ENCODE data around the gene GRK3.
"Not testable (repeated sequence)": the region's sequence is repeated elsewhere in the genome, so short reads cannot be mapped to it uniquely, and the experiment has no call there.

GRK3 gene

DNA sequence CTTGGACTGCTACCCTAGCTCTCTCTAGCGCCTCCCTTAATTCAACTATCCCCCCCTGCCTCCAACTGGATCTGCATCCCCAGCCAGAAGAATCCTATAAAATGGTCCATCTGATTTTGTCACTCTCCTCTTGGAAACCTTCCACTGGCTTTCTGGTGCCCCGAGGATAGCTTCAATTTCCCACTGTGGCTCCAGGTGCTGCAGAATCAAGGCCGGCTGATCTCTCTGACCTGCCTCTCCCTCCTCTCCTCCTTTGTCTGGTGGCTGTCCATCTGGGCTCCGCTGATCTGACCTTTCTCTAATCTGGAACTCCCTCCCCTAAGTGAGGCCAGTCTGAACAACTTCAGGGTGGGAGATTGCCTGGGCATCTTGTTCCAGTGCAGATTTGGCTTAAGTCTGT is 6.1 kb upstream of the GRK3 start:
- H3K9ac ChIP-seq = no peak overlapping the region
- H3K4me3 ChIP-seq = no peak overlapping the region
- H3K4me2 ChIP-seq = peak overlapping the region in 2 of 11 experiments; percentile 19 to 34; a peak in 3 of 22 replicates
- peaks cover 17 to 47% (median 34%) of the 10 kb centered on the region in 10 experiments for H3K4me1 ChIP-seq
- H3K27ac ChIP-seq = no peak overlapping the region
- no peaks in the 10 kb centered on the region for H3K36me3 ChIP-seq
- no peaks in the 10 kb centered on the region for H3K9me3 ChIP-seq (replicated peaks in 1 of 11)
- H3K27me3 ChIP-seq = no peaks in the 10 kb centered on the region
- no peaks in the 10 kb centered on the region for H4K20me1 ChIP-seq
- TF ChIP-seq Cebpa-rat (IDR thresholded peaks at IDR 0.05) = no peak

DNA sequence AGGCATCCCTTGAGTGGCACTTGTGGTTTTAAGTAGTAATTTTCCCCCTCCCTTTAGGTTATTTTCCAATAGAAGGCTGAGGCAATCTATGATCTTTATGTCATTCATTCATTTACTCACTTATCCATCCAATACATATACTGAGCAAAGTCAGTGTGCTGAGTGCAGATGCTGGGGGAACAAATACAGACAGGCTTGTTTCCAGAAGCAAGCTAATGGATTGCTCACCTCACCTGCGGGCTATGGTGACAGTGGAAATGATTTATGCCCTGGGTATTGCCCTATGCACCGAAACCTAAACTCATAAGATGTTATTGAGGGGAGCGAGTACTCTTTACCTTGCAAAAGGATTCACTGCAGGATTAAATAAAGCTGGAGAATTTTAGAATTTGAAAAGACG is 4.6 kb upstream of the GRK3 start:
- not testable (repeated sequence) for H3K27ac ChIP-seq; H3K4me3 ChIP-seq; H3K36me3 ChIP-seq; H3K27me3 ChIP-seq; H3K9me3 ChIP-seq (replicated peaks in 1 of 11); H3K9ac ChIP-seq; H4K20me1 ChIP-seq
- H3K4me2 ChIP-seq = 0 out of 22 replicates have a peak overlapping the region, but pooled peaks of 1 of the 11 experiments have one; percentile 19
- H3K4me1 ChIP-seq = peaks cover 21 to 57% (median 44%) of the 10 kb centered on the region in 10 experiments

DNA sequence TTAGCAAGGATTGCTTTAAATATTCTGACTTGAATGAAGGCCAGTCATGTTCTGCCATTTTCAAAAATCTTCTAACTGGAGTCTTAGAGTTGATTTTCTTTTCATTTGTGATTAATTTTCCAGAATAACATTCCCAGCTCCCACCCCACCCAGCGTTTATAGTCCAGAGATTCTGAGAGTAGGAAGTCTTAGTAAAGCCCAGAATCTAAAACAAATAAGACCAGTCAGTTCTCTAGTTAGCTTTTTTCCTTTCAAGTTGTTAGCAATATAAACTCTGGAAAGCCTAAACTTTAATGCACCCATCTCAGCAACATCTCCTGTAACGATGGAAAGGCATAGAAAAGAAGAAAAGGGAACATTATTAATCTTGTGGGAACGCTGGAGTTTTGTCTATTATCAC is 3.3 kb upstream of the GRK3 start:
- not testable (repeated sequence) for H3K9ac ChIP-seq; H3K27me3 ChIP-seq; H3K27ac ChIP-seq; H3K9me3 ChIP-seq (replicated peaks in 1 of 11); H3K4me3 ChIP-seq; H3K36me3 ChIP-seq; H4K20me1 ChIP-seq
- Histone ChIP-seq H3K4me2 (peak overlapping the region in 6 of 11 experiments; percentile 91 to 100 (median 96); a peak in 9 of 22 replicates), H3K4me1 (peaks cover 28 to 67% (median 53%) of the 10 kb centered on the region in 10 experiments)

DNA sequence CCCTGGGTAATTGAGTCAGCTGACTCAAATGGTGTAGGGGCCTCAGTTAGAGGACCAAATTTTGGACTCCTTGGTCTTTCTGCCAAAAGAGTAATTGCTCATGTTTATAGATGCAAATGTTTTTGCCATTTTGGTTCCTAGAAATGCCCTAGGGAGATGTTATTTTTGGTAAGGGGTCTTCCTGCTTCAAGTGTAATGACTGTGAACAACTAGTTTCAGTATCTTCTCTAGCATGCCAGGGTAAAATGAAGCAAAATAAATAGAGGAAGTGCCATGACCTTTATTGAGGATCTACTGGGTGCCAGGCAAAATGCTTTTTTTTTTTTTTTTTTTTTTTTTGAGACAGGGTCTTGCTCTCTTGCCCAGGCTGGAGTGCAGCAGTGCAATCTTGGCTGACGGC is 2.5 kb upstream of the GRK3 start:
- H3K9ac ChIP-seq; H4K20me1 ChIP-seq; H3K4me3 ChIP-seq; H3K9me3 ChIP-seq (replicated peaks in 1 of 11); H3K27me3 ChIP-seq; H3K36me3 ChIP-seq: not testable (repeated sequence)
- H3K4me2 ChIP-seq = peak overlapping the region; percentile 91 to 100 (median 98)
- peak overlapping the region in 8 of 11 experiments; percentile 4 to 96 (median 87); a peak in 9 of 22 replicates for H3K27ac ChIP-seq
- H3K4me1 ChIP-seq = peaks cover 32 to 73% (median 58%) of the 10 kb centered on the region in 10 experiments

DNA sequence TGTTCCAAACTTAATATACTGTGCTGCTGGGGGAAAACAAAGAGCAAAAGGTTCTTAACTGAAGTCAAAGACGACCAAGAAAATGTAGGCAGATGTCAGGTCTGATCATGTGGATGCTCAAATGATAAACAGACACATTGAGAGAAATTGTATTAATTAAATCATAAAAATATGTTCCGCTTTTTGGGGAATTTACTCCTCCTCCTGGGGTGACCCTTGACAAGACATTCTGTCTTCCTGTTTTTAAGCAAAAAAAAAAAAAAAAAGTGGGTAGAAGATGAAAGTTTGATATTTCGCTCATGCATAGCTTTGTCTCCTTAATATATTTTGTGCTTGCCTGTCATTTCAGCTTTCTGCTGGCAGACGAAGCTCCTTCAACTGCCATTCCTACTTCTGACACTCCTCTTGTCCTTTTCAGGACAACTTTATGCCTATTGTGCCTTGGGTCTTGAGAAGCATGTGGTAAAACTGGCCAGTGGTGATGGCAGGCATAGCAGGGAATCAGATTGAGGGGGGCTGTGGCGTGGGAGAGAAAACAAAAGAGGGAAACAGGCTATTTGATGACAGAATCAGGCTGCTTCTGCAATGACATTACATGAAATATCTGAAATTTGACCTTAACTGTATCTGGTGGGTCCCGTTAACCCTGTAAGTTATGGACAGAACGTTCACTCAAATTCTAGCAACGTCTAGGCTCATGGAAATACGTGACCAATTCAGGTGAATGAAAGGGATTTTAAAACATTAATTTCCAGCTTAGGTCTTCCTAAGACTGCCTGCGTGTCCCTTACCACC is 1.3 kb upstream of the GRK3 start:
- not testable (repeated sequence) for H3K9me3 ChIP-seq (replicated peaks in 1 of 11); H4K20me1 ChIP-seq; H3K27me3 ChIP-seq; H3K36me3 ChIP-seq
- Histone ChIP-seq H3K4me2 (peak overlapping the region; percentile 91 to 100 (median 98)), H3K4me1 (peaks cover 44 to 85% (median 71%) of the 10 kb centered on the region in 10 experiments), H3K27ac (peak overlapping the region; percentile 57 to 96 (median 87); a peak in 21 of 22 replicates), H3K9ac (peak overlapping the region; percentile 88 to 96 (median 92); a peak in 21 of 22 replicates), H3K4me3 (peak overlapping the region; percentile 84 to 100 (median 98); a peak in 17 of 20 replicates)

DNA sequence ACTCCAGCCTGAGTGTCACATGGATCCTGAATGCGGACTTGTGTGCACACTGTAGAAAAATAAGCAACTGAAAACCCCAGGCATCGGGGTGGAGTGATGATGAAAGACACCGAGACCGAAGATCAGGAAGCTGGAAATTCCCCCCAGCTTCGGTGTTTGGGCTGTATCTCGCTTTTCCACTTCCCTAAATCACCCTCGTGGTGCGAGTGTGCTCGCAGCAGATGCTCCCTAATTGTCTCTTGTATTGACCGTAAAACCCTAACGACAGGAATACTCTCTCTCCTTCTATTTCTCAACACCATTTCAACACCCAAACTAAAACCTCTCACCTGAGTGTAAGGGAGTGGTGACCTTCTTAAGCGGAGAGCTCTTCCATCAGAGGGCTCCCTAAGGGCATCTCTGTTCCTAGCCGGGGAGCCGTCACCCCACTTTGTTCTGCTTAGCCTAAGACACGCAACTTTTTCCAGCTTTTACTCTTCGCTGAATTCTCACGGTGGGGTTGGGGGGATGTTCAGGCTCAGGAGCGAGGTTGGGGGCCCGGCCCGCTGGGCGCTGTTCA is 635 bp upstream of the GRK3 start:
- Histone ChIP-seq H3K4me3 (peak overlapping the region; percentile 84 to 100 (median 98)), H4K20me1 (peaks cover 0 to 10% (median 0%) of the 10 kb centered on the region in 11 experiments; a peak in 5 of 22 replicates), H3K27ac (peak overlapping the region; percentile 78 to 96 (median 87)), H3K9ac (peak overlapping the region; percentile 88 to 96 (median 92)), H3K36me3 (no peaks in the 10 kb centered on the region), H3K27me3 (no peaks in the 10 kb centered on the region), H3K9me3 (replicated peaks in 1 of 11) (no peaks in the 10 kb centered on the region), H3K4me1 (peaks cover 51 to 85% (median 70%) of the 10 kb centered on the region in 10 experiments), H3K4me2 (peak overlapping the region; percentile 91 to 100 (median 98))
- TF ChIP-seq Cebpa-rat (IDR thresholded peaks at IDR 0.05) = 0 out of 22 replicates have a peak, but pooled peaks of 2 of the 11 experiments have one; percentile 15 to 28

DNA sequence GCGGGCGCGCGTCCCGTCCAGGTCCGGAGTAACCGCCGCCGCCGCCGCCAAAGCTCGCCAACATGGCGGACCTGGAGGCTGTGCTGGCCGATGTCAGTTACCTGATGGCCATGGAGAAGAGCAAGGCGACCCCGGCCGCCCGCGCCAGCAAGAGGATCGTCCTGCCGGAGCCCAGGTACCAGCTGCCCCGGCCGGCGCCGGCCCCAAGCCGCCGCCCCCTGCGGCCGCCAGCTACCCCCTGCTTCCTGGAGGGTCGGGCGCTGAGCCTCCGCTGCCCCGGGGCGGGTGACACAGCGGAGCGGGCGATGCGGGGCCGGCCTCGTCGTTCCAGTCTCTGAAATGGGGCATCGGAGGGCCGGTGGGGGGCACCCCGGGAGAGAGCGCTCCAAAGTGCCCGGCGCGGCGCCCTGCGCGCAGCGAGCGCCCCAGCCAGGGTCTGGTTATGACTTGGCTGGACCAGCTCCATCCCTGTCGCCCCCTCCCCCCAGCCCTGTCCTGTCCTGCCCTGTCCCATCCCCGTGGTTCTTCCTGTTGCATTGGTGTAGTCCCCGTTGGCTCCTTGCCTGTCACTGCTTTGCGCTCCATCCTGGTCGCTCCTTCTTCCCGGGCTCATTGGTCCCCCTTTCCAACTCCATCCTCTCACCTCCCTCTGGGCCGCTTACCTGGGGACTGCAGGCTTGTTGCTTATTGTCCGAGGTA is 653 bp downstream of the GRK3 start:
- peak overlapping the region; percentile 86 to 100 (median 96) for H3K4me2 ChIP-seq
- H3K9me3 ChIP-seq (replicated peaks in 1 of 11) = no peaks in the 10 kb centered on the region
- no peaks in the 10 kb centered on the region for H3K27me3 ChIP-seq
- peak overlapping the region; percentile 84 to 100 (median 98) for H3K4me3 ChIP-seq
- no peaks in the 10 kb centered on the region for H3K36me3 ChIP-seq
- peak overlapping the region; percentile 78 to 96 (median 87) for H3K27ac ChIP-seq
- peaks cover 64 to 84% (median 74%) of the 10 kb centered on the region in 10 experiments for H3K4me1 ChIP-seq
- H3K9ac ChIP-seq = peak overlapping the region; percentile 88 to 96 (median 92)
- TF ChIP-seq Cebpa-rat (IDR thresholded peaks at IDR 0.05) = no peak
- H4K20me1 ChIP-seq = peaks cover 0 to 21% (median 8%) of the 10 kb centered on the region in 11 experiments; a peak in 9 of 22 replicates

DNA sequence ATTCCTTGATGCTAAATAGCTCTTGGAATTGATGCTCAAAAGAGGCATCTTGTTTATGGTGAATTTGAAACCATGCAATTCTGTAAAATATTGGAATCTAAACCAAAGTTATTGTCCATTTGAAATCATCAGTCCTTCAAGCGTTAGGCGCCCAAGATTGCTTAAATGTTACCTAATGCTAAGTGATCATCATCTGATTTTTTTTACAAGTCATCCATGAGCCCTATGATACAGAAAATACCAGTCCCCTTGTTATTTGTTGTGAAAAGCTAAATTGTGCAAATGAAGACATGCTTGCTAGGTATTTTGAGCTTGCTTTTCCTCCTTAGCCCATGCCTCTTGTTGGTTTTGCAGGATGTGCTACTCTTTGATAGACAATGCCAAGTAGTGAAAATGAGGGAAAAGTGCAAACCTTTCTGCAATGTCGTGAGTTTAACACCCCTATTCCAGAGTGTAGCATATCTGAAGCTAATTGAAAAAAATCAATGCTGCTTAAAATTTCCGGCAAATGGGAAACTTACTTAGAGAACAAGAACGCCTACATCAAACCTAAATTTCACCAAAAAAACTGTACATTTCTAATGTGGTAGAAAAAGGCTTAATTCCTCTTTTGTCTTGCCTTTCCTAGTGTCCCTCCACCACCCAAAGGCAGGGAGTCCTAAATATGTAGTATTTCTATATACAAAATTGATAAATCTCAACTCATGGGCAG is 1.9 kb downstream of the GRK3 start:
- 0 out of 22 replicates have a peak, but pooled peaks cover 0 to 6% (median 0%) of the 10 kb centered on the region in 11 experiments for H3K36me3 ChIP-seq
- no peaks in the 10 kb centered on the region for H3K27me3 ChIP-seq
- H3K4me3 ChIP-seq = peak overlapping the region; percentile 84 to 100 (median 98)
- peak overlapping the region; percentile 41 to 96 (median 83); a peak in 20 of 22 replicates for H3K27ac ChIP-seq
- H3K9me3 ChIP-seq (replicated peaks in 1 of 11) = no peaks in the 10 kb centered on the region
- H3K4me1 ChIP-seq = peaks cover 74 to 85% (median 79%) of the 10 kb centered on the region in 10 experiments
- H3K4me2 ChIP-seq = peak overlapping the region; percentile 86 to 100 (median 96)
- TF ChIP-seq Cebpa-rat (IDR thresholded peaks at IDR 0.05) = no peak
- H3K9ac ChIP-seq = peak overlapping the region; percentile 88 to 96 (median 92); a peak in 21 of 22 replicates
- peaks cover 0 to 32% (median 9%) of the 10 kb centered on the region in 11 experiments; a peak in 10 of 22 replicates for H4K20me1 ChIP-seq

All from BLaER1 treated with 17β-estradiol and CSF1 and Interleukin-3, amounts not matched to agents 10 nM and 100 nM (cell line).